Dermis microvascular lymphatic vessel endothelial cell (primary cell): ENCODE data around the gene FGD6. TPM values are rescaled to one million over a fixed set of nuclear protein-coding genes. Genes with fewer than 3 reads are reported as not detected.
"Not testable (repeated sequence)": the region's sequence is repeated elsewhere in the genome, so short reads cannot be mapped to it uniquely, and the experiment has no call there.

Experiments used
- DNase-seq, 2 donors: peaks; one replicate each; pipeline versions ENCODE4 v3.0.0 to v3.0.0-alpha.2; 2010; ENCODE audit warnings: low read depth in 2 of 2
- total RNA-seq: library from RNA; depleted of rRNA; stranded (reverse); fragments of >200 nt; gene quantifications from 2 replicates; pipeline ENCODE4 v1.2.1, GENCODE V29; 2014

The FGD6 gene
- total RNA-seq, 1 donor from 2014 or later: 11.0 TPM

DNA sequence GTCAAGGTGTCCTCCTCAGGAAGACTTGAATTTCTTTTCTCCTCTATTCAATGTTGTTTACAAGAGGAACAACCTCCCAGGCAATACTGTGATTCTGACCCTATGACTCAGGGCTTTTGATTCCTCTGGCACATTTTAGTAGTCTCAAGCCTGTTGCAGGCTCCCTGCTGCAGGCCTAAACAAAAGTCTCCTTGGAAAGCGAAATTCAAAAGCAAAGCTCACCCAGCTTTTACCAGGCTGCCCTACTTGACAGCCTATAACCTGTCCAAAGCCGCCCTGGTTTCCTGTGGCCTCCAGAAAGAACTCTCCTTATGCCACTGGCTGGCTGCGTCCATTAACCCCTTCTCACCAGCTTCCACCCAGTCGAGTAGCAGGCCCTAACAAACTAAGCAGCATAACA lies 11.6 kb downstream of the FGD6 start:
- DNase-seq: peak in 1 of 2 donors; percentile 82

DNA sequence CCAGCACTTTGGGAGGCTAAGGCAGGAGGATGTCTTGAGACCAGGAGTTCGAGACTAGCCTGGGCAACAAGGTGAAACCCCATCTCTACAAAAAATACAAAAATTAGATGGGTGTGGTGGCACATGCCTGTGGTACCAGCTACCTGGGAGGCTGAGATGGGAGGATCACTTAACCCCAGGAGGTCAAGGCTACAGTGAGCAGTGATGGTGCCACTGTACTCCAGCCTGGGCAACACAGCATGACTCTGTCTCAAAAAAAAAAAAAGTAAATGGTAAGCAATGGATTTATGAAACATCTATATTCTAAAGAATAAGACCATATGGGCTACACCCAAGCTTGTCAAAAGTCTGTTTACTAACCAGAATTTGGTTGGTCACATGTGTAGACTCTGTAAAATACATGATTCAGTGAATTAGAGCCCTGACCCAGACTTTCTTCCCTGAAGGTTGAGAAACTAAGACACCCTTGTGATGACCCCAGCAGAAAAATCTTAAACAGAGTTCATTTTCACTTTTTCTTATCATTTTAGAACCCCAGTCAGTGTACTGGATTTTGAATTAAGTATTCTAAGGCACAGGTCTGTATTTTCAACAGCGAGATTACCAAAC lies 12.1 kb downstream of the FGD6 start:
- no peak for DNase-seq

DNA sequence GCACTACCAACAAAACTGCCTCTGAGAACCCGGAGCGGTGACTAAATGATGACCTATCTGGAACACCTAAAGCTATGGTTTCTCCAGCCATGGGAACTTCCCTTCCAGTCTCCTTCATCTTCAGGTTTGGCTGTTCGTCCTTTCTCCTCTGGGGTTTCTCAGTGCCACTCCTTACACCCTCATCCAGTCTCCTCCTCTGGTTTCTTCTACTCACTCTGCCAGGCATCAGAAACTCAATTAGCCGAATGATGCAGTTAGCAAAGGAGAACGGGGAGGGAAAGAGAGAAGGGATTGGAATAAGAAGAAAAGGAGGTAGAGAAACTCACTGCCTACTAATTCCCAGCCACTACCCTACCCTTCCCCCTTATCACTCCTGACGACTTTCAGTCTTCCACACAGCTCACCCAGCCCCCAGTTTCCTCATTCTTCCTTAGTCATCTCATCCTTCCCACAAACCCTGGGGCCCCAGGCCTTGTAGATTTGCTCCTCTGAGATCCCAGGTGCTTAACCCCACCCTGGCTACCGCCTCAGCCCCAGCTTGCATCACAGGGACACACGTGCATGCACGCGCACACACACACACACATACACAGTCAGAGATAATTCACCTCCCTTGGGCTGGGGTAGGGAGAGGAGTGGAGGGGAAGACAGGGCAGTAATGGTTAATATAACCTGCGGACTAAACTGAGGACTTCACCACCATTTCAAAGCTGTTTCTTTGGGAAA lies 13.0 kb downstream of the FGD6 start:
- DNase-seq: peak in 1 of 2 donors; percentile 88

DNA sequence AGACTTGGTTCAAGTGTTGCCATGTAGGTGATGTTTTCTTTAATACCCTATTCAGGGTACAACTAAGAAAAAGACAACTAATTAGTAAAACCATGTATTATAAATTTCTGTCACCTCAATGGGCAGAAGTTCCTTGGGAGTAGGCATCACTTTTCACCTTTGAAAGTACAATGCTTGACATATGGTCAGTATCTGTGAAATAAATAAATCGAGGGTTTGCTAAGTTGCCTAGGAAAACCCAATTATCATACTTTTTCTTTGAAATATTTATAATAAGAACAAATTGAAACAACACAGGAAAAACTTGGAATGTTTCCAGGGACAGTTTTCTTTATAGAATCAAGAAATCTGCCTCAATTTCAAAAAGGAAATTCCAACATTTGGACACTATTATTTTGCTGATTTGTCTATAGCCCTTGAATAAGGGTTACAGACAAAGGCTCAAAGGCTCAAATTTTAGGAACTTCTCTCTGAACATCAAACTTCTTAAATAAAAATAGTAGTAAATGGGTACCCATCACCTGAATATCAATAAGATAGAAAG lies 13.7 kb downstream of the FGD6 start:
- DNase-seq: peak in 1 of 2 donors; percentile 44

DNA sequence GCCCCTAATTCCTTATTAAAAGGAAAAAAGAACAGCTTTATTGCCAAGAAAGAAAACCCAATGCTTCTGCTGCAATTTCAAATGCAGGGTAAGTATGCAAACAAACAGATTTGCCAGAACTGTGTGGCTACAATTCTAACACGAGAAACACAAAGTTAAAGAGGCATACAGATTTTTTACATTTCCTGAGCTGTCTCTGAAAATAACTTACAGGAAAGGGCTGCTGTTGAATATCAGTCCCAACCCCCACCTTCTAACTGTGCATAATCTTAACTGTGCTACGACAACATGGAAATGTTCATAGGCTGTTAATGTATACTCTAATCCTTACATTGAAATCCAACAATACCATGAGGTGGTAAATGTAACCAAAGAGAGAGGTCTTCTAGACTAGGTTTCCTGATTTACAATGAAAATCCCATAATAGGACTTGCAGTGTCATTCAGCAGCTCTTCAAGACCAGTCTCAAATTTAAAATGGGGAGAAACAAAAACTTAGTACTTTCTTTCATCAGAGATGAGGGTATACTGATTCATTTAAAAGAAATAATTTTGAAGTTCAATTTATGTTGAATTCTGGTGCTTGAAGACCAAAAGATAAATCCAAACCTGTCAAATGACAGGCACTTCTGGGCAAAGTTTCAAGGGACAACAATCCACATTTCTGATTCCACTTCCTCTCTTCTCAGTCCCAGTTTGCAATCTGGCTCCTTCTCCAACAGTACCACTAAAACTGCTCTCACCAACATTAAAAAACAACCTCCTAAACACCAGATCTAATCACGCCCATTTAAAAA lies 14.4 kb downstream of the FGD6 start:
- DNase-seq: peak in 1 of 2 donors; percentile 77

DNA sequence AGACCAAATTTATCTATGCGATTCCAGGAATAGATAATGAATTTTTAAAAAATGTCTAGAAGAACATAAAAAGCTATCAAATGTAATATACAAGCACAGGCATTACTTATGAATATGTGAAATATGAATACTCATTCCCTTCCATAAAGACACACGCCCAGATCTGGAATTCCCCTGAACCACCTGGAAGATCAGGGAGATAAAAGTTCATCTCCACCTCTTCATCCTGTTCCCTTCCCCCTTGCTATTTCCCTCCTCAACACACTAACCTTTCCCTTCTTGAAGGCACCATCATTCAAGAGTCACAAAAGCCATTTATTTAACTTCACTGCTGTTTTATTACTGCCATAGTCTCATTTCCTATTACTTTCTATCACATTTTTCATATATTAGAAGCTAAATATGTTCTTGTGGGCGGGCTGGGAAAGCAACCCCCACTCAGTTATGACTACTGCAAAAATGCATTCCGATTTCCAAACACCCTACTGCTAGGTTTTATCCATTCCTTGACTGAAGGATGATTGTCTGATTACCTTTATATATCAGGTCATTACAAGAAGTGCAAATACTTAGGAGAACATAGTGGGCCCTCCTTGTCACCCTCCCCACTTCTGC lies 16.1 kb downstream of the FGD6 start:
- DNase-seq: peak in 1 of 2 donors; percentile 51

DNA sequence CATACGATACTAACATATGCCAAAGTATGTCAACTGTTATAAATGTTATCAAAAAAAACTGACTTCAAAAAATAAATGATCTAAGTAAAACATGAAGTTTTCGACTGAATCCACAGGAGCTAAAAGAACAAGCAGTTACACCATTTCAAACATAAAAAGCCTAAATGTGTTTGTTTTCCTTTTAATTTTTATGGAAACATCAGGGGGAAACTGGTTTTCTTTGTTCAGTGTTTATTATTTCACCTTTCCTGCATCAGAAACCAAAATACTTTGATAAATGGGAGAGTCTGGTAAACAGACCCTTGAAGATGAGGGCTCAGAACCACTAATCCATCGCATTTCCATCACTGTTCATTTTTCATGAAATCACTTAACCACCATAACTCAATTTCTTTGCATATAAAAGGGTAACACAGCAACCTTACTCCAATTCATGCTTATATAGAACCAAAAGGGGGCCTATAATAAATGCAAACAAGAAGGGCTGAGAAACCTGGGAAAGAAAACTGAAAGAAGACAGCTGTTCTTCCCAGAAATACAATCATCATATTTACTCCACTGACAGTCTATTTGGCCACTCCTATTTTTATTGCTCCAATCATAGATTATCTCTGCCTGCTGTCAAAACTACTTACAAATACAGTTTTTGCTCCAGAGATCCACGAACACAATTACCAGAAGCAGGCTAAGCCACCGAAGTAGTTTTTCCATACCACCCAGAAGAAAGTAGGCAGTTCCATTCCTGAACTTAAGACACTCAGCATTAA lies 17.0 kb downstream of the FGD6 start:
- DNase-seq: peak in 1 of 2 donors; percentile 39

DNA sequence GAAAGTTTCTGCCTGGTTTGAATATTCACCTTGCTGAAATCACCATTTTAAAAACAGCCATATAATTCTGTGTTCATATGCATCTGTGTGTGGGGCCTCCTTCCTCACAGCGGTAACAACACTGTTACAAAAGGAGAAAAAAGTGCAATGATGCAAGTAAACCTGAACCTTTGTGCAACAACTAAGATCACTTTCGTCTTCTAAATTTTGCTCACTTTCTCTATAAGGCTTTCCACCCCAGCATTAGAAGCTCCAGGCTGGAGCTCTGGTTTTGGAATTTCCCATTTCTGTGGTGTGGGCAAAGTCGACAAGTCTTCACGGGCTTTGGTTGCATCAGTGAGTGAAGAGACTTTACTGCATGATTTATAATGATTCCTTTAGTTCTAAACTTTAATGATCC lies 18.4 kb downstream of the FGD6 start:
- no peak for DNase-seq

DNA sequence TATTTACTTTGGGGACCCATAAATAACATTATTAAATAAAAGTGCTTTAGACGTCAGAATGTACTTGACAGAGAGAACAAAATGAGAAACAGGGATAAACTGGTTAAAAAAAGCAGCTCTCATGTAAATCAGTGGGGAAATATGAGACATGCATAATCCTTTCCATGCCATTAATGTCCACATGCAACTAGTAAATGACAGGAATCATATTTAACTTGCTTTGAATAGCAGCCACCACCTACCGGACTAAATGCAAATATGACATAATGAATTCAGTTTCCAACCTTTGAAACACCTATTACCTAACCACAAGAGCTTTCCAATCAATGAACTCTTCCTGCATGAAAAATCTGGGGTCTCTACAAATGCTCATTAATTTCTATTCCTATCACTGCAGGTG lies 19.6 kb downstream of the FGD6 start:
- no peak for DNase-seq

DNA sequence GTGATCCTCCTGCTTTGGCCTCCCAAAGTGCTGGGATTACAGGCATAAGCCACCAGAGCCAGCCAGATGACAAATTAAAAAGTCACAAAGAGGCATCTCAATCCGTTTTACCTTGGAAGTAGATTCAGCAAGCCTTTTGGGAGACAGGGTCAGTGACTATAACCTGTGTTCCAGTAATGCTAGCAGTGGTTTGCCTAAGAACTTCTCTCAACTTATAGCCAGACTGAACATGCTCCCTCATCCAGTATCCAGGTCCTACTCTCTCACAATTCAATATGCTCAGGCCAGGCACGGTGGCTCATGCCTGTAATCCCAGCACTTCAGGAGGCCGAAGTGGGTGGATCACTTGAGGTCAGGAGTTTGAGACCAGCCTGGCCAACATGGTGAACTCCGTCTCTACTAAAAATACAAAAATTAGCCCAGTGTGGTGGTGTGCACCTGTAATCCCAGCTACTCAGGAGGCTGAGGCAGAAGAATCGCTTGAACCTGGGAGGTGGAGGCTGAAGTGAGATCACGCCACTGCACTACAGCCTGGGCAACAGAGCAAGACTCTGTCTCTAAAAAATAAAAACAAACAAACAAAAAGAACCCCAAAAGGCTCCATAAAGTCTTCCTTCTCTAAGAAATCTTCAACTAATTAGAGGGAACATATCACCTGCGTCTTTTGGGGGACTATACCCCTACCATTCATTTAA lies 20.2 kb downstream of the FGD6 start:
- not testable (repeated sequence) for DNase-seq

DNA sequence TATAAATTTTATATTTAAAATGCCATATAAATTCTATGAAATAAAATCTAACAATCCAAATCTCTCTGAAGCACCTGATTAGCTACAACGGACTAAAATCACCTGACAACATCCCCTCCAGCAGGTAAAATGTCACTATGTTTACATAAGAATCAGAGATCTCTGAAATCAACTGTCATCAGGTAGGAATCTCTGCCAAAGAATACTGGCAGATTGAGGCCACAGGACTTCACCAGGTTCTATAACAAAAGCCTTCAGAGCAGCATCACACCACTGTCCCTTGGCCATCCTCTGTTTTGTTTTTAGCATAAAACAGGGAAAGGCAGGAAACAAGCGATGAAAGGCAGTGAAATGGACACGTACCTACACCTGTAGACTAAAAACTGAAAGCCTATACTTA lies 22.1 kb downstream of the FGD6 start:
- DNase-seq: no peak

DNA sequence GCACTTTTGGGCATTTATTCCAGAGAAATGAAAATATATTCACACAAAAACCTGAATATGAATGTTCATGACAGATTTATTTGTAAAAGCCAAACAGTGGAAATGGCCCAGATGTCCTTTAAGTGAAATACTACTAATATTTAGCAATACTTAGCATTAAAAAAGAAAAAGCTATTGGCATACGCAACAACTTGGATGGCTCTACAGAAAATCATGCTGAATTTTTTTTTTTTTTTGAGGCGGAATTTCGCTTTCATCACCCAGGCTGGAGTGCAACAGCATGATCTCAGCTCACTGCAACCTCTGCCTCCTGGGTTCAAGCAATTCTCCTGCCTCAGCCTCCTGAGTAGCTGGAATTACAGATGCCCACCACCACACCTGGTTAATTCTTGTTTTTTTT lies 24.1 kb downstream of the FGD6 start:
- DNase-seq: no peak

DNA sequence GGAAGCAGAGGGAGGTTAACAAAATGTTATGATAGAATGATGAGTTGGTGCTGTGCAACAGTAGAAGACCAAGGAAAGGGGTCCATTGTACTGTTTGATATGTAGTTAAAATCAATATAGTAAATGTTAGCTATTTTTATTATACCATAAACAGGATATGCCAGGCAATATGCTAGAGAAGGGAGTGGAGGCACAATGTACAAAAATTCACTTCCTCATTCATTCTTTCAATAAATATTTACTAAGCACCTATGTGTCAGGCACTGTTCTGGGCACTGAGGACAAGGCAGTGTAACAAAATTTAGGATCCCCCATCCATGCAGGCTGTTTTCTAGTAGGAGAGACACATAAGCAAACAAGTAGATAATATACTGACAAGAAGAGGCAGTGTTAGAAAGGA lies 25.0 kb downstream of the FGD6 start:
- no peak for DNase-seq

DNA sequence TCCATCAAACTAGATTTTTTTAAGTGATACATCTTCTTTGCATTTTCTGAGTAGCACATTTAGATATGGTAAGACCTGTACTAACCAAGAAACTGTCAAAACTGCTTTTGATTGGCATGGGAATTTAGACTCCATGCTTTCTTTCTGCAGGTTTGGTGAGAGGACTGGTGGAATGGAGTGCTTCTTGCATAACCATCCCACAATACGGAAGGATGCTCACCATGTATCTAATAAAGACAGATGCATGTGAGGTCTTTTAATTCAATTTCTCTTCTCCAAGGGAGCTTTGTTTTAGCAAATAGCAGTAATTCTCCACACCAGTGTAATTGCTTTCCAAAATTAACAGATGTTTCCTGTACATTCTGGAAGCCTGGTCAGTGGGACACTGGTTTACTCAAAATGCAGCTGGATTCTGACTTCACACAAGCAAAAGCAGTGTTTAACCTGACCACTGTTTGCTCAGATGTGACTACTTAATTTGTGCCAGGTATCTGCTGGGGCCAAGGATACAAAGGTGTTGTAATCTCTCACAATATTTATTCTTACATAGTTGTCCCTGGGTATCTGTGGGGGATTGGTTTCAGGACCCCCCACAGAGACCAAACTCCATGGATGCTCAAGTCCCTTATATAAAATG lies 26.1 kb downstream of the FGD6 start:
- peak; percentile 51 to 53 for DNase-seq

DNA sequence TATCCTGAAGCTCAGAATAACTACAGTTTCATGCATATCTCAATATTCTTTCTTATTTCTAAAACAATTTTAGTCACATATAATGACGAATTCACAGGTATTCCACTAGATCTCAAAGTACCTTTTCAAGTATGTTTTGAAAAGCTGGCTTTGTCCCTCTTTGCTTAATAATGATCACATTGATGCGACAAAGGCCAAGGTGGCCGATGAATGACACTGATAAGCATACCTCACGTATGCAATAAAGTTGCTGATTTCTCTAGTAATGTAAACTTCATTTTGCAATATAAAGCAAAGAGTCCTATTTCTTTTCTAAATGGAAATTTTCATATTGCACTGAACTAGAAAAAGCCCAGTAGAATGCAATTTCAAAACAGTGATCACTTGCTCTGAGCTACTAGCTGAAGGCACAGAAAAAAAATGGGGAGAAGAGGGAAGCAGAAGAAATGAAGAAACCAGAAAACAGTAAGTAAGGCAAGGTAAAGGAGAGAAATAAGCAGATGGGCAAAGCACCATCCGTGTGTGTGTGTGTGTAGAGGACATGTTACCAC lies 29.3 kb downstream of the FGD6 start:
- no peak for DNase-seq

DNA sequence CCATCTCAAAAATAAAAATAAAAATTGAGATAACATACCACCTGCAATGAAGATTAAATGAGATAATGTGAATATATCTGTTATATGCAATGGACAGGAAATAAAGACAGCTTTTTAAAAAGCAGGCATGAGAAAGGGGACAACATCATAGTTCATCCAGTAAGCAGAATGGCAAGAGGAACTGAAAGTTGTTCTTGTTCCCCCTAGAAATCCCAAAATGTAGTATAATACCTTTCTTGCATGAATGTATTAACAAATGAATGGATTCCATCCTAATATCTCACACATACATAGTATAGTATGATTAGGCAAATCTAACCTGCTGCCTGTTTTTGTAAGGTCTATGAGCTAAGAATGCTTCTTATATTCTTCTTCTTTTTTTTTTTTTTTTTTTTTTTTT lies 31.4 kb downstream of the FGD6 start:
- no peak for DNase-seq

DNA sequence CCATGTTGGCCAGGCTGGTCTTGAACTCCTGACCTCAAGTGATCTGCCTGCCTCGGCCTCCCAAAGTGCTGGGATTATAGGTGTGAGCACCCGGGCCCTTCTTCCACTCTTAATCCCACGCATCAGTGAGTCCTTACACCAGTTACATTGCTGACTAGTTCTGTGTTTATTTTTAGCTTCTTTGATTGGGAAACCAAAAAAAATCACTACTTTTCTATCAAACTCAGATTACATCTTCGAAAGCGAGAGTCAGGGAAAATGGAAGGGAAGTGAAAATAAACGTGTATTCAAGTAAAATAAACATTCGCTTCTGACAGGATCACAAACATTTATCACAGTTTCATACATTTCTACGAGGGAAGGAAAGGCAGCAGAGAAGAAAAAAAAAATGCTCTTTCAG lies 32.2 kb downstream of the FGD6 start:
- no peak for DNase-seq

DNA sequence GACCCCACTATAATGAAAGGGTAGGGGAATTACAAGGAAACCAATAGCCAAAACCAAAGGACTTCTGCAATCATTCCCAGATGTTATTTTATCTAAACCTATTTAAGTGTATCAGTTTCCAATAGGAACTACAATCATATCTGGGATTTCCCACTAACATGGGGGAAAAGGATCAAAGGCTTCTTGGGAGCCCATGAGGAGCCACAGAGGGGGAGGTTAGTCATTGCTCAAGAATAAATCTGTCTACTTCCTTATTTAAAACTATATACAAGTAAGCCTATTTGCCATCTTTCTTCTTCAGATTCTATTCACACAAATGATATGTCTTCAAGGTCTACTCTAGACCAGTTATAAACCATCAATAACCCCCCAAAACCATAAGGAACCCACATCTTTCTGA lies 33.1 kb downstream of the FGD6 start:
- DNase-seq: no peak

DNA sequence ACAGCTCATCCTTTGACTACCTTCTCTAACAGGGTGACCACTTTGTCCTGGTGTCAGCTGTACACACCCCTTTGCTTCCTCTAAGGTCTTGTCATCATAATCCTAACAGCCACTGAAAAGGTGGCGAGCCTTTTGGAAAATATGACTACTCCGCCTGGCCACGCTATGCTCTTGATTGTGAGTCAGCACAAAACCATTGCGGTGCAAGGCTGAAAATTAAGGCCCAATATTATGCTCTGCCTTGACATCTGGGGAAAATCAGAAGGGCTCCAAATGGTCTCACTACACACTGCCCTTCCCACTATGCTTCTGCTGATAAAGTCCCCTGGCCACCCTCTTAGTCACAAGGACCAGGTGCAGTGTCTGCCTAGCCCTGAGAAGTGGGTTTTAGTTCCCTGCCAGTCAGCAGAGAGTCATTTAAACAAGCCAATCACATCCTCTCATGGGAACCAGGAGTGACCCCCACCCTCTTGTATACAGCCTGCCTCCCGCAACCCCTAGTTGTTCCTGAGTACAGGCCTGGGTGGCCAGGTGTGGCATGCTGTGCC lies 34.3 kb downstream of the FGD6 start:
- peak; percentile 51 to 66 for DNase-seq
